GM12875 (cell line): ENCODE measurements around the gene SELENBP1.

ENCODE experiments used
- H3K4me3 ChIP-seq: one replicate; pipeline ENCODE4 v1.5.1; 2011; ENCODE audit warnings: low read depth, low read length, control low read depth
- CTCF ChIP-seq: IDR thresholded peaks from 2 replicates; pipeline ENCODE4 v1.5.1; 2011; ENCODE audit warnings: low read depth, mild to moderate bottlenecking, control low read depth, inconsistent platforms, low read length, moderate library complexity, borderline replicate concordance; ENCODE audit not compliant: insufficient read depth

SELENBP1 gene

GRCh38 chr1:151368393-151369301, 3.9 kb downstream of the SELENBP1 start:
- TF ChIP-seq CTCF = no peak
- H3K4me3 ChIP-seq = no peak overlapping the region

- TF ChIP-seq CTCF = no peak
- H3K4me3 ChIP-seq = no peak overlapping the region
Measured at GRCh38 chr1:151367658-151368392, 4.7 kb downstream of the SELENBP1 start.

- TF ChIP-seq CTCF = 0 out of 2 replicates have a peak, but pooled peaks have one; percentile 16
- no peak overlapping the region for H3K4me3 ChIP-seq
Measured at GRCh38 chr1:151364996-151365395, 7.5 kb downstream of the SELENBP1 start.

GRCh38 chr1:151362308-151363155, 10.0 kb downstream of the SELENBP1 start:
- no peak overlapping the region for H3K4me3 ChIP-seq
- no peak for TF ChIP-seq CTCF

GRCh38 chr1:151361883-151362282, 10.6 kb downstream of the SELENBP1 start:
- no peak overlapping the region for H3K4me3 ChIP-seq
- no peak for TF ChIP-seq CTCF

DNA sequence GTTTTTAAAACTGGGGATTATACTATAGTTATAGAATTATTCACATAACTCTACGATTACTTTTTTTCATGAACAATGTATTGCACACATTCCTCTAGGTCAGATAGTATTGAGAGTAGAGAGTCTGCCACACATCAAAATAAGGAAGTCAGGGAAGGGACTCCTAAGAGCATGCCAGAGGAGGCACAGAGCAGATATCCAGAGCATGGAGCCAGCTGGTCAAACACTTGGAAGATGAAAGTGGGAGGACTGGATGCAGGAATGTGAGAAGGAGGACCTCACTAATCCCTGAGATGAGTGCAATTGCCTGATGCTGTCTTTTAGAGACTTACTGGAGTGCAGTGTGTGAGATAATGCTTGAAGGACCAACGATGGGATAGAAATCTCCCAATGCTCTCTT, 15.8 kb downstream of the SELENBP1 start:
- TF ChIP-seq CTCF = no peak
- no peak overlapping the region for H3K4me3 ChIP-seq
